Kidney (tissue), 14 donors: ENCODE measurements around the gene SAMD3. TPM values are rescaled to one million over a fixed set of nuclear protein-coding genes. Genes with fewer than 3 reads are reported as not detected.

Experiments
- DNase-seq, 5 donors: peaks; one replicate each; pipeline ENCODE4 v3.0.0-alpha.2; 2013 to 2020
- FAIRE-seq: peaks from 2 replicates; lab custom pipeline; 2012; peaks lifted over from hg19 to GRCh38; lab: Jason Lieb, UNC
- H3K27ac ChIP-seq, 2 donors: one replicate each; pipeline ENCODE4 v1.7.0; 2013; ENCODE audit warnings: low read depth in 2 of 2, low read length in 2 of 2, inconsistent platforms in 1 of 2
- H3K27me3 ChIP-seq: one replicate; pipeline ENCODE4 v1.7.1; 2013; ENCODE audit warnings: low read length, inconsistent platforms; ENCODE audit not compliant: control insufficient read depth, insufficient read depth
- H3K36me3 ChIP-seq, 3 donors: one replicate each; pipeline versions ENCODE4 v1.7.0 to v1.7.1; 2013; ENCODE audit warnings: low read length in 3 of 3, control low read depth in 1 of 3, inconsistent platforms in 1 of 3; ENCODE audit not compliant: insufficient read depth in 3 of 3, control insufficient read depth in 2 of 3
- H3K4me1 ChIP-seq, 3 donors: one replicate each; pipeline versions ENCODE4 v1.7.0 to v1.7.1; 2013; ENCODE audit warnings: low read length in 3 of 3, inconsistent platforms in 1 of 3, low read depth in 1 of 3; ENCODE audit not compliant: control insufficient read depth in 2 of 3, insufficient read depth in 2 of 3
- H3K4me3 ChIP-seq, 3 donors: one replicate each; pipeline versions ENCODE4 v1.7.0 to v1.8.1; 2013; ENCODE audit warnings: low read length in 3 of 3, control low read depth in 1 of 3, inconsistent platforms in 1 of 3
- H3K9ac ChIP-seq, 3 donors: one replicate each; pipeline versions ENCODE4 v1.7.0 to v1.7.1; 2013; ENCODE audit warnings: low read length in 3 of 3, control low read depth in 1 of 3, inconsistent platforms in 1 of 3
- H3K9me3 ChIP-seq, 3 donors: one replicate each; pipeline versions ENCODE4 v1.7.0 to v1.7.1; 2013; ENCODE audit warnings: low read length in 3 of 3, control low read depth in 1 of 3, inconsistent platforms in 1 of 3; ENCODE audit not compliant: control insufficient read depth in 2 of 3, insufficient read depth in 1 of 3
- CTCF ChIP-seq: IDR thresholded peaks from 3 replicates; pipeline ENCODE4 v1.5.1; 2012; ENCODE audit warnings: mild to moderate bottlenecking, moderate library complexity, borderline replicate concordance; ENCODE audit not compliant: insufficient read depth; ENCODE audit errors: extremely low read depth
- intact Hi-C: fragments of 100-400 bp; cut with DNase I; formaldehyde crosslinking; loops from one replicate; pipeline ENCODE4 v1.11.1; 2022
- polyA plus RNA-seq: library from polyadenylated mRNA; stranded (reverse); fragments of 350-450 nt; fragmentation: Illumina TruSeq; extraction: RNeasy Lipid Tissue Mini Kit (QIAGEN cat#74804); gene quantifications from one replicate; pipeline ENCODE4 v1.2.3, GENCODE V29; 2014; ENCODE audit warnings: low read depth, low replicate concordance; ENCODE audit not compliant: insufficient read depth
- total RNA-seq: library from RNA; stranded (reverse); fragmentation: NEBNext Ultra II Directional; extraction: Animal tissue kit (Norgen Biotek cat#: 25700); gene quantifications from one replicate; pipeline ENCODE4 v1.2.1, GENCODE V29; 2021
- donor health status: control.
- donor health status: control.
- donor health status: control.
- donor health status: control.
- donor health status: control.
- donor health status: DM: yes; HTN: yes; CAD: no.
- donor health status: Normal renal cell carcinoma (clear cell type).

Gene SAMD3
- total and polyA plus RNA-seq, 2 donors from 2014 or later, result 1.1 to 3.5 TPM

GRCh38 chr6:130207979-130208649 lies 14.6 kb downstream of the SAMD3 start:
- no peak for FAIRE-seq
- Histone ChIP-seq H3K36me3 (no peaks in the 10 kb centered on the region), H3K9me3 (no peaks in the 10 kb centered on the region), H3K4me3 (no peak overlapping the region), H3K9ac (no peak overlapping the region), H3K27ac (no peak overlapping the region), H3K4me1 (no peaks in the 10 kb centered on the region), H3K27me3 (no peaks in the 10 kb centered on the region)
- TF ChIP-seq CTCF, result no peak
- DNase-seq, result no peak
- intact Hi-C loops, result no loop called here

- no peaks in the 10 kb centered on the region for H3K27me3 ChIP-seq
- intact Hi-C loops, result no loop called here
- no peak overlapping the region for H3K9ac ChIP-seq
- H3K27ac ChIP-seq, result no peak overlapping the region
- DNase-seq (no peak), FAIRE-seq (no peak)
- no peaks in the 10 kb centered on the region for H3K9me3 ChIP-seq
- H3K4me1 ChIP-seq, result no peaks in the 10 kb centered on the region
- H3K36me3 ChIP-seq, result no peaks in the 10 kb centered on the region
- no peak for TF ChIP-seq CTCF
- no peak overlapping the region for H3K4me3 ChIP-seq
These were observed 16.3 kb downstream of the SAMD3 start for GRCh38 chr6:130206479-130206878.

GRCh38 chr6:130204322-130204721 lies 18.4 kb downstream of the SAMD3 start:
- no peak for DNase-seq
- H3K27me3 ChIP-seq, result no peaks in the 10 kb centered on the region
- H3K9me3 ChIP-seq, result no peaks in the 10 kb centered on the region
- H3K27ac ChIP-seq, result no peak overlapping the region
- H3K4me3 ChIP-seq, result no peak overlapping the region
- no peaks in the 10 kb centered on the region for H3K4me1 ChIP-seq
- intact Hi-C loops, result no loop called here
- no peaks in the 10 kb centered on the region for H3K36me3 ChIP-seq
- FAIRE-seq, result no peak
- H3K9ac ChIP-seq, result no peak overlapping the region
- TF ChIP-seq CTCF, result no peak

GRCh38 chr6:130203370-130203769 lies 19.4 kb downstream of the SAMD3 start:
- Histone ChIP-seq H3K36me3 (no peaks in the 10 kb centered on the region), H3K4me3 (no peak overlapping the region), H3K27ac (no peak overlapping the region), H3K4me1 (no peaks in the 10 kb centered on the region), H3K9me3 (no peaks in the 10 kb centered on the region), H3K9ac (no peak overlapping the region), H3K27me3 (no peaks in the 10 kb centered on the region)
- no peak for FAIRE-seq
- intact Hi-C loops, result no loop called here
- no peak for DNase-seq
- no peak for TF ChIP-seq CTCF
